OCI-LY1 (cell line): ENCODE data around the gene ITPRID1.

Source experiments
- H2AFZ ChIP-seq: fragments of 200-600 bp; sonication (generic), shearing (Covaris generic); 2 replicates; pipeline ENCODE4 v1.6.0; 2014; ENCODE audit warnings: antibody characterized with exemption, mild to moderate bottlenecking, low read length
- H3F3A ChIP-seq: fragments of 200-600 bp; sonication (generic), shearing (Covaris generic); 2 replicates; pipeline ENCODE4 v1.6.0; 2014; ENCODE audit warnings: mild to moderate bottlenecking, antibody characterized with exemption, low read length, moderate library complexity; ENCODE audit not compliant: insufficient read depth
- H3K27ac ChIP-seq: fragments of 200-600 bp; sonication (generic); 2 replicates; pipeline ENCODE4 v1.5.1; 2014; ENCODE audit warnings: low read length, mixed run types, mild to moderate bottlenecking, low read depth; ENCODE audit not compliant: poor library complexity, severe bottlenecking
- H3K27me3 ChIP-seq: fragments of 200-600 bp; sonication (generic); 2 replicates; pipeline ENCODE4 v1.6.0; 2014; ENCODE audit warnings: antibody characterized with exemption, mild to moderate bottlenecking, low read length, moderate library complexity; ENCODE audit not compliant: insufficient read depth
- H3K36me3 ChIP-seq: fragments of 200-600 bp; sonication (generic); 2 replicates; pipeline ENCODE4 v1.6.1; 2014; ENCODE audit warnings: mild to moderate bottlenecking, antibody characterized with exemption, low read length, moderate library complexity, mixed read lengths; ENCODE audit not compliant: insufficient read depth
- H3K4me1 ChIP-seq: fragments of 200-600 bp; sonication (generic); 2 replicates; pipeline ENCODE4 v1.5.1; 2014; ENCODE audit warnings: mild to moderate bottlenecking, low read length, moderate library complexity; ENCODE audit not compliant: insufficient read depth, severe bottlenecking
- H3K4me2 ChIP-seq: fragments of 200-600 bp; sonication (generic), shearing (Covaris generic); 2 replicates; pipeline ENCODE4 v1.6.1; 2014; ENCODE audit warnings: low read length
- H3K4me3 ChIP-seq: fragments of 200-600 bp; sonication (generic); 2 replicates; pipeline ENCODE4 v1.5.1; 2014; ENCODE audit warnings: low read length, low read depth, mild to moderate bottlenecking, mixed read lengths; ENCODE audit not compliant: poor library complexity, severe bottlenecking
- H3K79me2 ChIP-seq: fragments of 200-600 bp; shearing (Covaris generic); 2 replicates; pipeline ENCODE4 v1.6.1; 2016; ENCODE audit warnings: mixed run types, low read length, mixed read lengths; ENCODE audit not compliant: insufficient read depth
- H3K9ac ChIP-seq: fragments of 200-600 bp; sonication (generic), shearing (Covaris generic); 2 replicates; pipeline ENCODE4 v1.6.1; 2014; ENCODE audit warnings: mild to moderate bottlenecking, low read length, mixed read lengths
- H3K9me2 ChIP-seq: fragments of 200-600 bp; sonication (generic), shearing (Covaris generic); 2 replicates; pipeline ENCODE4 v1.6.1; 2014; ENCODE audit warnings: low read depth, mild to moderate bottlenecking, low read length, mixed read lengths
- H3K9me3 ChIP-seq: fragments of 200-600 bp; shearing (Covaris generic); 2 replicates; pipeline ENCODE4 v1.6.1; 2014; ENCODE audit warnings: low read length, mixed read lengths
- H4K20me1 ChIP-seq: fragments of 200-600 bp; sonication (generic), shearing (Covaris generic); 2 replicates; pipeline ENCODE4 v1.6.0; 2016; ENCODE audit warnings: mild to moderate bottlenecking, low read length; ENCODE audit not compliant: insufficient read depth
- CTCF ChIP-seq: fragments of 200-600 bp; sonication (generic), shearing (Covaris generic); IDR thresholded peaks from 2 replicates; pipeline ENCODE4 v1.5.1; 2017; ENCODE audit warnings: mild to moderate bottlenecking, antibody characterized with exemption, low read length, moderate library complexity, mixed read lengths
- EZH2 ChIP-seq: fragments of 200-600 bp; sonication (generic), shearing (Covaris generic); IDR thresholded peaks from 2 replicates; pipeline ENCODE4 v1.8.0; 2017; ENCODE audit warnings: borderline replicate concordance, mixed run types, mild to moderate bottlenecking, antibody characterized with exemption, low read length, moderate library complexity, mixed read lengths

Gene ITPRID1

GRCh38 chr7:31687024-31687748, 173.3 kb downstream of the ITPRID1 start, which contains the start of gene PPP1R17:
PPP1R17 (plus strand) TSS chr7:31687215; CDS start chr7:31692442, 5,227 bp downstream.
- Histone ChIP-seq H3K79me2 (no peaks in the 10 kb centered on the region), H3K36me3 (no peaks in the 10 kb centered on the region), H3K9ac (no peak within 1 kb of the TSS), H3K4me1 (no peaks in the 10 kb centered on the region), H3K4me2 (no peak within 1 kb of the TSS), H3K27me3 (no peaks in the 10 kb centered on the region), H3F3A (no peaks in the 10 kb centered on the region), H3K27ac (no peak within 1 kb of the TSS), H3K9me2 (no peaks in the 10 kb centered on the region), H3K4me3 (no peak within 1 kb of the TSS), H3K9me3 (no peaks in the 10 kb centered on the region), H2AFZ (no peak within 1 kb of the TSS), H4K20me1 (no peaks in the 10 kb centered on the region)
- TF ChIP-seq EZH2: no peak
- TF ChIP-seq CTCF: no peak

DNA sequence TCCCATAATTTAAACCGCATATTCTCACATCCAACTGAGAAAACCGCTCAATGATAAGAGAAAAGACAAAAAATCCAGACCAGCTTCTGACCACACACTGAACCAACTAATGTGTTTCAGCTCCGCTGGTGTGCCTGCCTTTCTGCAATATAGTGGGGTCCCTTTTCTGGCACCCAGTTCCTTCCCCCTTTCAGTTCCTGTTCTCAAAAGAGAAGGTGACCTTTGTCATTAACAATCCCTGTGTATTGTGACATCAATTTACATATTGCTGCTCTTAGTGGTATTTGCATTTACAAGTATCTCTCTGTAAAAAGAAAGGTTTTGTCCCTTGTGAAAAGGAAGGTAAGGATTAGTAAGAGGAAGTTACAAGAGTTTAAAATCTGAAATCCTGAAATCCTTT, 174.5 kb downstream of the ITPRID1 start:
- Histone ChIP-seq H3K27me3 (no peaks in the 10 kb centered on the region), H3K9me3 (no peaks in the 10 kb centered on the region), H3K36me3 (no peaks in the 10 kb centered on the region), H3K4me1 (no peaks in the 10 kb centered on the region), H3K79me2 (no peaks in the 10 kb centered on the region), H3K9ac (no peak overlapping the region), H3K4me2 (no peak overlapping the region), H3K4me3 (no peak overlapping the region), H3K27ac (no peak overlapping the region), H4K20me1 (no peaks in the 10 kb centered on the region), H3F3A (no peaks in the 10 kb centered on the region), H3K9me2 (no peaks in the 10 kb centered on the region), H2AFZ (no peak overlapping the region)
- TF ChIP-seq EZH2: no peak
- TF ChIP-seq CTCF: no peak

GRCh38 chr7:31688996-31689395, 175.1 kb downstream of the ITPRID1 start:
- Histone ChIP-seq H3K9me3 (no peaks in the 10 kb centered on the region), H3F3A (no peaks in the 10 kb centered on the region), H2AFZ (no peak overlapping the region), H3K27me3 (no peaks in the 10 kb centered on the region), H4K20me1 (no peaks in the 10 kb centered on the region), H3K9ac (no peak overlapping the region), H3K27ac (no peak overlapping the region), H3K4me3 (no peak overlapping the region), H3K4me2 (no peak overlapping the region), H3K9me2 (no peaks in the 10 kb centered on the region), H3K36me3 (no peaks in the 10 kb centered on the region), H3K4me1 (no peaks in the 10 kb centered on the region), H3K79me2 (no peaks in the 10 kb centered on the region)
- no peak for TF ChIP-seq EZH2
- no peak for TF ChIP-seq CTCF
